GM12878 (cell line): ENCODE measurements around the gene HERPUD2.

Experiments
- CEBPZ ChIP-seq: fragments of 150-350 bp; IDR thresholded peaks from 2 replicates; pipeline ENCODE4 v1.6.1; 2016; ENCODE audit warnings: low read depth, low read length
- CTCF ChIP-seq, 3 experiments: IDR thresholded peaks in 2 of 3; conservative IDR thresholded peaks in 1 of 3; 2 replicates each; pipeline ENCODE4 v1.5.1; 2011; ENCODE audit warnings: low read depth in 3 of 3, low read length in 3 of 3, mild to moderate bottlenecking in 3 of 3, control low read depth in 2 of 3, moderate library complexity in 2 of 3, inconsistent platforms in 1 of 3, mixed read lengths in 1 of 3; ENCODE audit not compliant: control insufficient read depth in 2 of 3, insufficient read depth in 1 of 3; ENCODE audit errors: extremely low read depth in 1 of 3
- E2F4 ChIP-seq: IDR thresholded peaks from 2 replicates; pipeline ENCODE4 v1.6.1; 2012; ENCODE audit warnings: low read depth, low read length, improper control_type of control experiment
- ETV6 ChIP-seq, 2 experiments: fragments of 450-650 bp in 1 of 2; IDR thresholded peaks in 1 of 2; conservative IDR thresholded peaks in 1 of 2; 2 replicates each; pipeline ENCODE4 v1.6.1; 2014; ENCODE audit warnings: antibody characterized with exemption in 1 of 2, borderline replicate concordance in 1 of 2, low read depth in 1 of 2, mild to moderate bottlenecking in 1 of 2, moderate library complexity in 1 of 2
- GATAD2B ChIP-seq: fragments of 450-650 bp; conservative IDR thresholded peaks from 2 replicates; pipeline ENCODE4 v1.6.1; 2017; ENCODE audit warnings: low read depth, mild to moderate bottlenecking, moderate library complexity
- JUND ChIP-seq: IDR thresholded peaks from 2 replicates; pipeline ENCODE4 v1.6.1; 2012; ENCODE audit warnings: low read depth, mild to moderate bottlenecking, low read length, improper control_type of control experiment, moderate library complexity
- MAX ChIP-seq: IDR thresholded peaks from 2 replicates; pipeline ENCODE4 v1.6.1; 2012; ENCODE audit warnings: low read depth, low read length, improper control_type of control experiment
- MYC ChIP-seq: IDR thresholded peaks from 2 replicates; pipeline ENCODE4 v1.6.1; 2011; ENCODE audit warnings: mild to moderate bottlenecking, low read length, moderate library complexity, inconsistent platforms; ENCODE audit not compliant: insufficient read depth, insufficient replicate concordance, insufficient read length, severe bottlenecking
- POLR2A ChIP-seq: IDR thresholded peaks from 2 replicates; pipeline ENCODE4 v1.6.1; 2011; ENCODE audit warnings: low read depth, mild to moderate bottlenecking, low read length
- POLR2AphosphoS5 ChIP-seq: IDR thresholded peaks from 2 replicates; pipeline ENCODE4 v1.6.1; 2011; ENCODE audit warnings: mild to moderate bottlenecking, low read length, inconsistent platforms
- RCOR1 ChIP-seq: conservative IDR thresholded peaks from 2 replicates; pipeline ENCODE4 v1.6.1; 2012; ENCODE audit warnings: low read depth, low read length, improper control_type of control experiment
- RFX5 ChIP-seq: IDR thresholded peaks from 2 replicates; pipeline ENCODE4 v1.6.1; 2011; ENCODE audit warnings: low read depth, low read length, improper control_type of control experiment
- ZNF24 ChIP-seq: fragments of 450-650 bp; IDR thresholded peaks from 2 replicates; pipeline ENCODE4 v1.6.1; 2017; ENCODE audit warnings: antibody characterized with exemption, mild to moderate bottlenecking
- ZNF274 ChIP-seq: IDR thresholded peaks from one replicate; pipeline ENCODE4 v1.8.0; 2011; ENCODE audit not compliant: insufficient read length, insufficient read depth

- no peak for TF ChIP-seq MYC
- TF ChIP-seq RFX5 = no peak
- TF ChIP-seq POLR2AphosphoS5 = no peak
- no peak for TF ChIP-seq JUND
- TF ChIP-seq CTCF (IDR thresholded peaks at IDR 0.05 in 2 of 3, conservative IDR thresholded peaks at IDR 0.05 in 1 of 3; ENCODE audit: control insufficient read depth in 2 of 3, extremely low read depth in 1 of 3, insufficient read depth in 1 of 3, low read depth in 3 of 3, low read length in 3 of 3) = no peak
- no peak for TF ChIP-seq CEBPZ
- TF ChIP-seq E2F4 = no peak
- TF ChIP-seq RCOR1 = no peak
- TF ChIP-seq MAX = no peak
- TF ChIP-seq ZNF274 = no peak
- TF ChIP-seq ETV6 (conservative IDR thresholded peaks at IDR 0.05 in 1 of 2, IDR thresholded peaks at IDR 0.05 in 1 of 2; ENCODE audit: borderline replicate concordance in 1 of 2, low read depth in 1 of 2) = no peak
- no peak for TF ChIP-seq ZNF24
- TF ChIP-seq POLR2A = no peak
- no peak for TF ChIP-seq GATAD2B
Observed at GRCh38 chr7:35700865-35701264, 5.9 kb upstream of the HERPUD2 start.
